ENCODE results near the gene HOXD10.

The HOXD10 gene

GRCh38 chr2:176082824-176083751, 33.5 kb upstream of the HOXD10 start:
- DNase-seq: no peak

- DNase-seq: no peak
These were observed 32.7 kb upstream of the HOXD10 start, which contains the start of gene EVX2 for GRCh38 chr2:176083796-176084261. TSS of gene EVX2 (minus strand) at chr2:176083962. CDS start at chr2:176083776, 186 bp downstream.

GRCh38 chr2:176084611-176085119, 31.9 kb upstream of the HOXD10 start:
- DNase-seq: no peak

- DNase-seq: no peak
These were observed 31.3 kb upstream of the HOXD10 start for GRCh38 chr2:176085120-176085788.

GRCh38 chr2:176085861-176086771, 30.5 kb upstream of the HOXD10 start:
- no peak for DNase-seq

GRCh38 chr2:176087330-176088047, 29.1 kb upstream of the HOXD10 start:
- DNase-seq: no peak

GRCh38 chr2:176088048-176088936, 28.3 kb upstream of the HOXD10 start:
- DNase-seq: no peak

- no peak for DNase-seq
These were observed 27.4 kb upstream of the HOXD10 start for GRCh38 chr2:176088937-176089842.

GRCh38 chr2:176089843-176090395, 26.7 kb upstream of the HOXD10 start:
- no peak for DNase-seq

GRCh38 chr2:176090862-176091261, 25.7 kb upstream of the HOXD10 start:
- no peak for DNase-seq

GRCh38 chr2:176091329-176092258, 25.0 kb upstream of the HOXD10 start:
- DNase-seq: no peak

GRCh38 chr2:176092270-176093144, 24.1 kb upstream of the HOXD10 start, which contains the start of gene HOXD13:
TSS of gene HOXD13 (plus strand) at chr2:176092721. CDS start at chr2:176092891, 170 bp downstream.
- DNase-seq: no peak

- no peak for DNase-seq
These were observed 23.3 kb upstream of the HOXD10 start for GRCh38 chr2:176093145-176093897.

- DNase-seq: no peak
These were observed 22.7 kb upstream of the HOXD10 start for GRCh38 chr2:176093898-176094249.

- DNase-seq: no peak
These were observed 22.2 kb upstream of the HOXD10 start for GRCh38 chr2:176094349-176094748.

GRCh38 chr2:176095421-176095820, 21.2 kb upstream of the HOXD10 start:
- DNase-seq: no peak
